Kidney epithelial cell (primary cell): Measurements from ENCODE around the gene JARID2. TPM values are rescaled to one million over a fixed set of nuclear protein-coding genes. Genes with fewer than 3 reads are reported as not detected.

Source experiments
- DNase-seq: peaks from one replicate; pipeline ENCODE4 v3.0.0-alpha.2; 2010; ENCODE audit warnings: low read depth
- H3K27me3 ChIP-seq: 2 replicates; pipeline ENCODE4 v1.6.0; 2011; ENCODE audit warnings: low read length; ENCODE audit not compliant: control insufficient read depth, insufficient read depth
- H3K36me3 ChIP-seq: 2 replicates; pipeline ENCODE4 v1.5.1; 2011; ENCODE audit warnings: low read length; ENCODE audit not compliant: control insufficient read depth, insufficient read depth
- H3K4me3 ChIP-seq: 2 replicates; pipeline ENCODE4 v1.5.1; 2011; ENCODE audit warnings: low read depth, mild to moderate bottlenecking, control low read depth, low read length
- total RNA-seq: library from RNA; depleted of rRNA; stranded (reverse); fragments of >200 nt; gene quantifications from 2 replicates; pipeline ENCODE4 v1.2.3, GENCODE V29; 2015
- TF ChIP-seq, protein P1 (sequence below): IDR thresholded peaks from 2 replicates; pipeline ENCODE4 v1.5.1; 2011; ENCODE audit warnings: mild to moderate bottlenecking, moderate library complexity, low read length, control low read depth, inconsistent platforms; ENCODE audit not compliant: insufficient read depth, poor library complexity, severe bottlenecking

Gene JARID2
- total RNA-seq, 1 donor from 2014 or later: 15.2 TPM

GRCh38 chr6:15380351-15380750, 134.5 kb downstream of the JARID2 start:
- DNase-seq: no peak
- H3K36me3 ChIP-seq: no peaks in the 10 kb centered on the region
- TF ChIP-seq, protein P1, sequence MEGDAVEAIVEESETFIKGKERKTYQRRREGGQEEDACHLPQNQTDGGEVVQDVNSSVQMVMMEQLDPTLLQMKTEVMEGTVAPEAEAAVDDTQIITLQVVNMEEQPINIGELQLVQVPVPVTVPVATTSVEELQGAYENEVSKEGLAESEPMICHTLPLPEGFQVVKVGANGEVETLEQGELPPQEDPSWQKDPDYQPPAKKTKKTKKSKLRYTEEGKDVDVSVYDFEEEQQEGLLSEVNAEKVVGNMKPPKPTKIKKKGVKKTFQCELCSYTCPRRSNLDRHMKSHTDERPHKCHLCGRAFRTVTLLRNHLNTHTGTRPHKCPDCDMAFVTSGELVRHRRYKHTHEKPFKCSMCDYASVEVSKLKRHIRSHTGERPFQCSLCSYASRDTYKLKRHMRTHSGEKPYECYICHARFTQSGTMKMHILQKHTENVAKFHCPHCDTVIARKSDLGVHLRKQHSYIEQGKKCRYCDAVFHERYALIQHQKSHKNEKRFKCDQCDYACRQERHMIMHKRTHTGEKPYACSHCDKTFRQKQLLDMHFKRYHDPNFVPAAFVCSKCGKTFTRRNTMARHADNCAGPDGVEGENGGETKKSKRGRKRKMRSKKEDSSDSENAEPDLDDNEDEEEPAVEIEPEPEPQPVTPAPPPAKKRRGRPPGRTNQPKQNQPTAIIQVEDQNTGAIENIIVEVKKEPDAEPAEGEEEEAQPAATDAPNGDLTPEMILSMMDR: no peak
- H3K27me3 ChIP-seq: no peaks in the 10 kb centered on the region
- H3K4me3 ChIP-seq: no peak overlapping the region

GRCh38 chr6:15382089-15382488, 136.2 kb downstream of the JARID2 start:
- TF ChIP-seq, protein P1: no peak
- DNase-seq: no peak
- H3K27me3 ChIP-seq: no peaks in the 10 kb centered on the region
- H3K4me3 ChIP-seq: no peak overlapping the region
- no peaks in the 10 kb centered on the region for H3K36me3 ChIP-seq

DNA sequence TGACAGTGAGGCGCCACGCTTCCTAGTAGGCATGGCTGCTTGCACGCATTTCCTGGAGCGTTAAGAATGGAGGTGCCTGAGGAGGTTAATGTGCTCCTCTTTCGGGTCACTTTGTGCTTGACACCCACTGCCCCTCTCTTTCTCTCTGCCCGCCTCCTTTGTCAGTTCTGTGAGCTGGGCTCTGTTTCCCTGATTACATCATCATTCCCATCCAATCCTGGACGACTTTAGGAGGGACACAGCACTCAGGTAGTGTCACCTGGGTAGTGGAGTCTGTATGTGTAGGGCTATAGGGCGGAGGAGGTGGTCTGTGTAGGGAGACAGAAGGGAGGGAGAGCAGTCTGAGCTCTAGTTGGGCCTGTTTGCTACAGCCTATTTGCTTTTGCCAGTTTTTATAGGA, 136.8 kb downstream of the JARID2 start:
- DNase-seq: no peak
- H3K27me3 ChIP-seq: no peaks in the 10 kb centered on the region
- TF ChIP-seq, protein P1: no peak

GRCh38 chr6:15384901-15385300, 139.0 kb downstream of the JARID2 start:
- TF ChIP-seq, protein P1: no peak
- Histone ChIP-seq H3K4me3 (no peak overlapping the region), H3K27me3 (no peaks in the 10 kb centered on the region)

More for the DNA sequence above, 136.8 kb downstream of the JARID2 start:
- no peak overlapping the region for H3K4me3 ChIP-seq
- no peaks in the 10 kb centered on the region for H3K36me3 ChIP-seq

GRCh38 chr6:15385521-15385920, 139.7 kb downstream of the JARID2 start:
- TF ChIP-seq, protein P1: no peak
- Histone ChIP-seq H3K36me3 (no peaks in the 10 kb centered on the region), H3K27me3 (no peaks in the 10 kb centered on the region), H3K4me3 (no peak overlapping the region)
- DNase-seq: no peak

More at GRCh38 chr6:15384901-15385300, 139.0 kb downstream of the JARID2 start:
- no peaks in the 10 kb centered on the region for H3K36me3 ChIP-seq
- no peak for DNase-seq

DNA sequence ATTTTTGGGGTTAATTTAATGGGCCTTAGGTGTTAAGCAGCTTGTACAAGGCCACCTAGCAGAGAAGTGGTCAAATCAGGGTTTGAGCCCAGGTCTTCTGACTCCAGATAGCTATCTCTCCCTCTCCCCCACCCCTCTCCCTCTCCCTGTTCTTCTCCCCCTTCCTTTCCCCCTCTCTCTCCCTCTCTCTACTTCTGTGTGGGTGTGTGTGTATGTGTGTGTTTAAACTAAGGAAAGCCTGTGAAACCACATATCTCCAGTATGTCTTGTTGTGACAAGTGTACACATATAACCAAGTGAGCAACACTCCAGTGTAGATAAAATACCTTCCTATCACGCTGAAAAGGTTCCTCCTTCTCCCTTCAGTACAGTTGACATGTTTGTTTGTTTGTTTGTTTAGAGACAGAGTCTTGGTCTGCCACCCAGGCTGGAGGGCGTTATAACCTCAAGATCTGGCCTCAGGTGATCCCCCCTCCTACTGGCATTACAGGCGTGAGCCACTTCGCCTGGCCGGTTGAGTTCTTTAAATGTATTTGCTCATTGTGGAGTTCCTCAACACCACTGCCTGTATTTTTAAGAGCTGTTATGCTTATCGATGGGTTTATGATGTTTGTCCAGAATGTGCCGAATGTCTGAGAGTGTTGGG, 140.4 kb downstream of the JARID2 start:
- no peaks in the 10 kb centered on the region for H3K27me3 ChIP-seq
- TF ChIP-seq, protein P1: no peak
- DNase-seq: no peak
- no peak overlapping the region for H3K4me3 ChIP-seq
- no peaks in the 10 kb centered on the region for H3K36me3 ChIP-seq
